Measurements from ENCODE around the gene LDLR.

- TF ChIP-seq POLR2A (IDR thresholded peaks at IDR 0.05) (no peak), CTCF (IDR thresholded peaks at IDR 0.05) (no peak)
Observed at GRCh38 chr19:11165486-11166030, 76.3 kb downstream of the LDLR start.
